GM12878 (cell line): ENCODE measurements around the gene RNF31. TPM values are rescaled to one million over a fixed set of nuclear protein-coding genes. Genes with fewer than 3 reads are reported as not detected.

Experiments used
- ATAC-seq: fragments of 200-7000 bp; cut with Tn5 transposase; 3 replicates; pipeline ENCODE4 v1.9.1; 2020; ENCODE audit warnings: mild to moderate bottlenecking, moderate library complexity
- BruUV-seq: library from RNA; stranded (reverse); fragments of 400-500 nt; replicated peaks from 2 replicates; lab custom pipeline; 2021; lab: Mats Ljungman, UMichigan
- CTCF ChIA-PET: fragments of 300-600 bp; sonication (Branson Sonifier 250); formaldehyde crosslinking; extraction: SDS; loops from one replicate; lab custom pipeline; 2021; ENCODE audit warnings: inconsistent platforms; lab: Yijun Ruan, JAX
- POLR2A ChIA-PET: fragments of 350-600 bp; formaldehyde crosslinking; extraction: SDS; loops from one replicate; lab custom pipeline; 2021; ENCODE audit warnings: inconsistent platforms; lab: Charles Lee
- RAD21 ChIA-PET: fragments of 300-600 bp; sonication (Branson Sonifier 250); formaldehyde crosslinking; loops from one replicate; lab custom pipeline; 2023; ENCODE audit warnings: antibody characterized with exemption; ENCODE audit not compliant: unreplicated experiment; lab: Charles Lee
- SMC1A ChIA-PET: fragments of 300-600 bp; sonication (Branson Sonifier 250); formaldehyde crosslinking; loops from one replicate; lab custom pipeline; 2023; ENCODE audit not compliant: unreplicated experiment, uncharacterized antibody; lab: Charles Lee
- DNase-seq: peaks from one replicate; pipeline ENCODE4 v3.0.0-alpha.2; 2011; ENCODE audit warnings: low read depth, low spot score
- FAIRE-seq: peaks from 3 replicates; lab custom pipeline; 2011; peaks lifted over from hg19 to GRCh38; lab: Jason Lieb, UNC
- H2AFZ ChIP-seq: 2 replicates; pipeline ENCODE4 v1.6.0; 2011; ENCODE audit warnings: low read depth, low read length, control low read depth; ENCODE audit not compliant: control insufficient read depth
- H3K27ac ChIP-seq: 2 replicates; pipeline ENCODE4 v1.5.1; 2011; ENCODE audit warnings: control low read depth; ENCODE audit not compliant: control insufficient read depth, insufficient read depth
- H3K27me3 ChIP-seq, 2 experiments: replicated peaks in 1 of 2; 2 replicates each; pipeline versions ENCODE4 v1.6.0 to v1.6.1; 2011; ENCODE audit warnings: low read length in 1 of 2; ENCODE audit not compliant: control insufficient read depth in 2 of 2, insufficient read depth in 2 of 2
- H3K36me3 ChIP-seq, 2 experiments: 2 replicates each; pipeline ENCODE4 v1.5.1; 2011; ENCODE audit warnings: low read length in 1 of 2; ENCODE audit not compliant: control insufficient read depth in 2 of 2, insufficient read depth in 2 of 2
- H3K4me1 ChIP-seq: 2 replicates; pipeline ENCODE4 v1.6.1; 2011; ENCODE audit warnings: mild to moderate bottlenecking, low read length, moderate library complexity, mixed read lengths; ENCODE audit not compliant: control insufficient read depth, insufficient read depth
- H3K4me2 ChIP-seq: 2 replicates; pipeline ENCODE4 v1.6.0; 2011; ENCODE audit warnings: control low read depth; ENCODE audit not compliant: control insufficient read depth, insufficient read depth
- H3K4me3 ChIP-seq: fragments of 200-600 bp; sonication (generic); 2 replicates; pipeline ENCODE4 v1.5.1; 2016
- H3K79me2 ChIP-seq: 2 replicates; pipeline ENCODE4 v1.6.0; 2011; ENCODE audit warnings: low read length; ENCODE audit not compliant: control insufficient read depth, insufficient read depth
- H3K9ac ChIP-seq: 2 replicates; pipeline ENCODE4 v1.8.0; 2011; ENCODE audit warnings: low read length, control low read depth, mixed read lengths; ENCODE audit not compliant: control insufficient read depth, insufficient read depth
- H3K9me3 ChIP-seq: replicated peaks from 3 replicates; pipeline ENCODE4 v1.5.1; 2011; ENCODE audit warnings: mild to moderate bottlenecking, low read length; ENCODE audit not compliant: control insufficient read depth, insufficient read depth
- H4K20me1 ChIP-seq: 2 replicates; pipeline ENCODE4 v1.6.0; 2011; ENCODE audit not compliant: control insufficient read depth, insufficient read depth
- ATF7 ChIP-seq: fragments of 450-650 bp; IDR thresholded peaks from 2 replicates; pipeline ENCODE4 v1.6.1; 2016; ENCODE audit warnings: low read depth, mild to moderate bottlenecking
- BRCA1 ChIP-seq: IDR thresholded peaks from 2 replicates; pipeline ENCODE4 v1.6.1; 2011; ENCODE audit warnings: low read depth, low read length, improper control_type of control experiment
- CBFB ChIP-seq: IDR thresholded peaks from 2 replicates; pipeline ENCODE4 v1.6.1; 2016; ENCODE audit warnings: antibody characterized with exemption, low read depth
- CHD1 ChIP-seq: IDR thresholded peaks from 2 replicates; pipeline ENCODE4 v1.6.1; 2012; ENCODE audit warnings: low read depth, low read length, improper control_type of control experiment
- EGR1 ChIP-seq, 2 experiments: IDR thresholded peaks; 1 replicate in 1 of 2; 2 replicates in 1 of 2; pipeline ENCODE4 v1.6.1; 2011 to 2012; ENCODE audit warnings: low read depth in 2 of 2, low read length in 2 of 2, borderline replicate concordance in 1 of 2, mild to moderate bottlenecking in 1 of 2, moderate library complexity in 1 of 2
- HCFC1 ChIP-seq: fragments of 150-350 bp; IDR thresholded peaks from 2 replicates; pipeline ENCODE4 v1.6.1; 2014; ENCODE audit warnings: low read length
- HDGF ChIP-seq: fragments of 450-650 bp; IDR thresholded peaks from 2 replicates; pipeline ENCODE4 v1.6.1; 2016; ENCODE audit warnings: antibody characterized with exemption
- IKZF2 ChIP-seq, 2 experiments: fragments of 450-650 bp; IDR thresholded peaks; 2 replicates each; pipeline ENCODE4 v1.6.1; 2017; ENCODE audit warnings: mild to moderate bottlenecking in 2 of 2, moderate library complexity in 2 of 2
- LARP7 ChIP-seq: fragments of 450-650 bp; IDR thresholded peaks from 2 replicates; pipeline ENCODE4 v1.6.1; 2017; ENCODE audit warnings: mild to moderate bottlenecking
- MEF2A ChIP-seq: IDR thresholded peaks from 2 replicates; pipeline ENCODE4 v1.6.1; 2011; ENCODE audit warnings: low read depth, mild to moderate bottlenecking, low read length, moderate library complexity; ENCODE audit not compliant: insufficient read depth
- NFIC ChIP-seq: IDR thresholded peaks from 2 replicates; pipeline ENCODE4 v1.6.1; 2012; ENCODE audit warnings: low read depth, mild to moderate bottlenecking, inconsistent platforms, low read length, moderate library complexity
- NFXL1 ChIP-seq: fragments of 450-650 bp; IDR thresholded peaks from 2 replicates; pipeline ENCODE4 v1.6.1; 2017; ENCODE audit warnings: antibody characterized with exemption, mild to moderate bottlenecking, borderline replicate concordance
- NFYB ChIP-seq: IDR thresholded peaks from 2 replicates; pipeline ENCODE4 v1.6.1; 2011; ENCODE audit warnings: low read depth, mild to moderate bottlenecking, low read length, improper control_type of control experiment, moderate library complexity; ENCODE audit not compliant: insufficient read depth
- NRF1 ChIP-seq: conservative IDR thresholded peaks from 2 replicates; pipeline ENCODE4 v1.6.1; 2011; ENCODE audit warnings: mild to moderate bottlenecking, low read depth, low read length, improper control_type of control experiment
- RELA ChIP-seq: fragments of 450-650 bp; IDR thresholded peaks from 2 replicates; pipeline ENCODE4 v1.8.0; 2014; ENCODE audit warnings: borderline replicate concordance; ENCODE audit not compliant: partially characterized antibody
- SMC3 ChIP-seq: IDR thresholded peaks from 2 replicates; pipeline ENCODE4 v1.6.1; 2011; ENCODE audit warnings: low read length, improper control_type of control experiment, borderline replicate concordance
- WGBS: methylation state at CpG from one replicate; pipeline ENCODE4 v1.1.6; 2016; ENCODE audit warnings: low lambda C conversion rate; ENCODE audit not compliant: insufficient replicate concordance, insufficient coverage; ENCODE audit errors: missing lambda C conversion rate; 5-methylcytosine and 5-hydroxymethylcytosine counted together
- in situ Hi-C: fragments of 300-500 bp; cut with MboI; formaldehyde crosslinking; loops from 9 replicates; pipeline ENCODE4 v1.14.3; 2018; ENCODE audit warnings: mixed read lengths
- intact Hi-C: fragments of 100-400 bp; cut with micrococcal nuclease; formaldehyde crosslinking; loops from one replicate; pipeline ENCODE4 v1.14.2; 2022; ENCODE audit not compliant: unreplicated experiment
- polyA plus RNA-seq, 11 experiments: library from polyadenylated mRNA; depleted of rRNA in 4 of 11; unstranded in 6 of 11; stranded (reverse) in 5 of 11; fragments of >200 nt; fragmentation: Nextera tagmentation in 4 of 11; fragmentation: Illumina TruSeq in 1 of 11; extraction: Ambion mirVana in 4 of 11; extraction: Trizol in 1 of 11; gene quantifications; 1 replicate in 1 of 11; 2 replicates in 10 of 11; pipeline versions ENCODE4 v1.2.1 to v1.2.3, GENCODE V29; 2011 to 2016; ENCODE audit warnings: inconsistent platforms in 2 of 11, missing spikeins in 2 of 11, low read depth in 1 of 11
- total RNA-seq, 4 experiments: library from RNA; depleted of rRNA in 3 of 4; stranded (reverse); fragments of >200 nt in 3 of 4; fragmentation: Illumina TruSeq in 1 of 4; extraction: Trizol in 1 of 4; gene quantifications; 2 replicates each; pipeline versions ENCODE4 v1.2.1 to v1.2.3, GENCODE V29; 2013 to 2021
- TF ChIP-seq, protein P1 (sequence below): fragments of 450-650 bp; IDR thresholded peaks from 2 replicates; pipeline ENCODE4 v1.6.1; 2017; ENCODE audit warnings: borderline replicate concordance
- TF ChIP-seq, protein P2 (sequence below): IDR thresholded peaks from 2 replicates; pipeline ENCODE4 v1.6.1; 2012; ENCODE audit warnings: low read length, inconsistent platforms
- TF ChIP-seq, protein P3 (sequence below): IDR thresholded peaks from 2 replicates; pipeline ENCODE4 v1.6.1; 2012; ENCODE audit warnings: low read depth, low read length, improper control_type of control experiment

Gene RNF31
- total and polyA plus RNA-seq, 10 of the 15 experiments (the other 5 are each of a cell fraction or from before 2014, with no cell fraction given), result 8.5 to 92.7 (median 52.0) TPM

DNA sequence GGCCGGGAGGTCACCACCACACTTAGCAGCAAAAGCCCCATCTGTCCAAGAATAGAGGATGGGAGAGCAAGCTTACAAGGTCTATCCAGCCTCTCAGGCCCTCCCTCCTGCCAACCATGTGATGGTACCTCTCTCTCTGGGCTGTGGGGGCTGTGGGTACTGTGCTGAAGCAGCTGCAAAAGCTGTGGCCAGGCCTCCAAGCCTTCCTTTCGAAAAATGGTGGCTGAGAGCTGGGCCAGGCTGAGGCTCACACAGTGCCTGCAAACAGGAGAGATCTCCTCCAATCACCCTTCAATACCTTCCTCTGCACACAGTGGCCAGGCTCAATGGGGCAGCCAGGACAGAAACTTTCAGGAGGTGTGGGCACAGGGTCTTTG, 40.2 kb downstream of the RNF31 start:
- intact Hi-C loops (no loop called here), in situ Hi-C loops (no loop called here)
- no peaks in the 10 kb centered on the region for H3K27me3 ChIP-seq
- peak overlapping the region; percentile 79 for H3K4me3 ChIP-seq
- ChIA-PET SMC1A (interaction anchor here (1.6 kb wide), 1 partner anchor 84 kb away, joined by 3 read pairs; the partner anchor contains the start of gene RABGGTA), POLR2A (interaction anchor here (1.0 to 3.0 kb wide), 4 partner anchors 8 to 55 kb away, joined by 3 to 28 read pairs (median 13); partner anchors contain the start of genes CHMP4A, IRF9, TINF2 and TM9SF1), CTCF (interaction anchor here (0.8 to 2.0 kb wide), 4 partner anchors 26 to 121 kb away, joined by 3 to 9 read pairs (median 3); partner anchors contain the start of genes CHMP4A, CIDEB and IRF9), RAD21 (interaction anchor here (1.1 to 2.8 kb wide), 3 partner anchors 27 to 110 kb away, joined by 3 to 13 read pairs (median 9); partner anchors contain the start of gene IRF9)
- no TSS peak for BruUV-seq
- H3K27ac ChIP-seq, result no peak overlapping the region
- 0 out of 2 replicates have a peak, but pooled peaks cover 4% of the 10 kb centered on the region for H3K4me1 ChIP-seq
- no peak overlapping the region for H2AFZ ChIP-seq
- peak overlapping the region; percentile 78 for H3K4me2 ChIP-seq
- 55% methylated on average over 2 of the region's 2 CpGs for WGBS
- FAIRE-seq, result no peak
- H3K9me3 ChIP-seq, result no peaks in the 10 kb centered on the region
- H3K36me3 ChIP-seq, result peaks cover 15 to 24% of the 10 kb centered on the region in 2 experiments
- no peak for DNase-seq
- TF ChIP-seq HCFC1 (no peak), EGR1 (IDR thresholded peaks at IDR 0.05; ENCODE audit: borderline replicate concordance in 1 of 2, low read depth in 2 of 2, low read length in 2 of 2) (no peak), IKZF2 (IDR thresholded peaks at IDR 0.05) (no peak), NFYB (no peak), CBFB (no peak), MEF2A (no peak), BRCA1 (no peak), NRF1 (no peak), NFXL1 (no peak), ATF7 (no peak), NFIC (no peak), LARP7 (no peak), RELA (no peak), HDGF (no peak), SMC3 (no peak), CHD1 (no peak)
- TF ChIP-seq, protein P1, sequence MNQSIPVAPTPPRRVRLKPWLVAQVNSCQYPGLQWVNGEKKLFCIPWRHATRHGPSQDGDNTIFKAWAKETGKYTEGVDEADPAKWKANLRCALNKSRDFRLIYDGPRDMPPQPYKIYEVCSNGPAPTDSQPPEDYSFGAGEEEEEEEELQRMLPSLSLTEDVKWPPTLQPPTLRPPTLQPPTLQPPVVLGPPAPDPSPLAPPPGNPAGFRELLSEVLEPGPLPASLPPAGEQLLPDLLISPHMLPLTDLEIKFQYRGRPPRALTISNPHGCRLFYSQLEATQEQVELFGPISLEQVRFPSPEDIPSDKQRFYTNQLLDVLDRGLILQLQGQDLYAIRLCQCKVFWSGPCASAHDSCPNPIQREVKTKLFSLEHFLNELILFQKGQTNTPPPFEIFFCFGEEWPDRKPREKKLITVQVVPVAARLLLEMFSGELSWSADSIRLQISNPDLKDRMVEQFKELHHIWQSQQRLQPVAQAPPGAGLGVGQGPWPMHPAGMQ, result no peak
- TF ChIP-seq, protein P2, sequence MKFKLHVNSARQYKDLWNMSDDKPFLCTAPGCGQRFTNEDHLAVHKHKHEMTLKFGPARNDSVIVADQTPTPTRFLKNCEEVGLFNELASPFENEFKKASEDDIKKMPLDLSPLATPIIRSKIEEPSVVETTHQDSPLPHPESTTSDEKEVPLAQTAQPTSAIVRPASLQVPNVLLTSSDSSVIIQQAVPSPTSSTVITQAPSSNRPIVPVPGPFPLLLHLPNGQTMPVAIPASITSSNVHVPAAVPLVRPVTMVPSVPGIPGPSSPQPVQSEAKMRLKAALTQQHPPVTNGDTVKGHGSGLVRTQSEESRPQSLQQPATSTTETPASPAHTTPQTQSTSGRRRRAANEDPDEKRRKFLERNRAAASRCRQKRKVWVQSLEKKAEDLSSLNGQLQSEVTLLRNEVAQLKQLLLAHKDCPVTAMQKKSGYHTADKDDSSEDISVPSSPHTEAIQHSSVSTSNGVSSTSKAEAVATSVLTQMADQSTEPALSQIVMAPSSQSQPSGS, result no peak
- TF ChIP-seq, protein P3, sequence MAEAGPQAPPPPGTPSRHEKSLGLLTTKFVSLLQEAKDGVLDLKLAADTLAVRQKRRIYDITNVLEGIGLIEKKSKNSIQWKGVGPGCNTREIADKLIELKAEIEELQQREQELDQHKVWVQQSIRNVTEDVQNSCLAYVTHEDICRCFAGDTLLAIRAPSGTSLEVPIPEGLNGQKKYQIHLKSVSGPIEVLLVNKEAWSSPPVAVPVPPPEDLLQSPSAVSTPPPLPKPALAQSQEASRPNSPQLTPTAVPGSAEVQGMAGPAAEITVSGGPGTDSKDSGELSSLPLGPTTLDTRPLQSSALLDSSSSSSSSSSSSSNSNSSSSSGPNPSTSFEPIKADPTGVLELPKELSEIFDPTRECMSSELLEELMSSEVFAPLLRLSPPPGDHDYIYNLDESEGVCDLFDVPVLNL, result no peak
- H3K79me2 ChIP-seq, result peaks cover 20% of the 10 kb centered on the region
- no peaks in the 10 kb centered on the region for H4K20me1 ChIP-seq
- no peak for ATAC-seq
- peak overlapping the region; percentile 69 for H3K9ac ChIP-seq
